NOMO-1 treated with DMSO at 0.1 percent for 48 hours (cell line): ENCODE data around the gene UEVLD.

ENCODE experiments used
- DNase-seq: peaks from one replicate; lab custom pipeline; 2025; ENCODE audit not compliant: unreplicated experiment; lab: John Stamatoyannopoulos, UW

Gene UEVLD

DNA sequence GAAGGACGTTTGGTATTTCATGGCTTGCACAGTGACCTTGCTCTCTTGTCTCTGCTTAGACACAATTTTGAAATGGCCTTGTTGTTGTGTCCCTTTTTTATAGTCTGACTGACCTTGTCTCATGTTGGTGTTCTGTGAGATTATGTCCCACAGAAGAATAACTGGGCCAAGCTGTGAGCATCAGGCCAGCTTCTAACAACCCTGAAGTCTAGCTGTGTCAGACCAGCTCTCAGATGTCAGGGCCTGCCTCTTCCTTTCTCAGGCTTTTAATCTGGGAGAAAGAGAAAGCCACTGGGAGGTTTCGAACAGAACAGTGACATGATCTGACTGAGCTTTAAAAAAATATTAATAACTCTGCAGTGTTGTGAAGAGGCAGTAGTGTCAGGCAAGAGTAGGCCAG lies 2.0 kb upstream of the UEVLD start:
- DNase-seq: no peak

DNA sequence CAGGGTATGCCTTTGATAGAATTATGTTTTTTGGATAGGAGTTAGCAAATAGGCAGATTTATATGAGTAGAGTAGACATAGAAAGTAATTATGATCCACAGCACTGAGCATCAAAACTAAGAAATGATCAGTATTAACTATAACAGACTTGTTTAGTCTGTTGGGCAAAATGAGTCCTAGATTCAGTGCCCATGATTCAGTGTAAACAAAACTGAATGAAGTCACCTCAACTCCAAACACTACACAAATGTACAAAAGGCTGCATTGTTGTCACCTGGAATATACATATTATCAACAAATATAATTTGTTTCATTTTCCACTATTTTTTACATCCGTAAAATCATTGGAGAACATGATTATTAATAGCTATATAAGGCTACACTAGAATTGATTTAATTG lies 6.7 kb downstream of the UEVLD start:
- DNase-seq: no peak

DNA sequence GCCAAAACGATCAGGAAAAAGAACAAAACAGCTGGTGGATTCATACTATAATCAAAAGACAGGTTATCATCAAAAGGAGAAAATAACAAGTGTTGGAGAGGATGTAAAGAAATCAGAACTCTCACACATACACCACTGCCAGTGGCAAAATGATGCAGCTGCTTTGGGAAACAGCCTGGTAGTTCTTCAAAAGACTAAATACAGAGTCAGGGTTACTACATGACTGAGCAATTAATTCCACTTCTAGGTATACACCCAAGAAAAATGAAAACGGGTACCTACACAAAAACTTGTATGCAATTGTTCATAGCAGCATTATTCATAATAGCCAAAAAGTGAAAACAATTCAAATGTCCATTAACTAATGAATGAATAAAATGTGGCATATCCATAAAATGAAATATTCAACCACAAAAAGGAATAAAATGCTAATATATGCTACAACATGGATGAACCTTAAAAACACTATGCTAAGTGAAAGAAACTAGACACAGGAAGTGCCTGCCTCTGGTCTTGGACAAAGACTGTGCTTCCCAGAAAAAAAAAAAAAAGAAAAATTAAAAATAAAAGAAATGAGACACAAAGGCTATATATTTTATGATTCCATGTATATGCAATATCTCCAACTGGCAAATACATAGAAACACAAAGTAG lies 8.3 kb downstream of the UEVLD start:
- DNase-seq: no peak

DNA sequence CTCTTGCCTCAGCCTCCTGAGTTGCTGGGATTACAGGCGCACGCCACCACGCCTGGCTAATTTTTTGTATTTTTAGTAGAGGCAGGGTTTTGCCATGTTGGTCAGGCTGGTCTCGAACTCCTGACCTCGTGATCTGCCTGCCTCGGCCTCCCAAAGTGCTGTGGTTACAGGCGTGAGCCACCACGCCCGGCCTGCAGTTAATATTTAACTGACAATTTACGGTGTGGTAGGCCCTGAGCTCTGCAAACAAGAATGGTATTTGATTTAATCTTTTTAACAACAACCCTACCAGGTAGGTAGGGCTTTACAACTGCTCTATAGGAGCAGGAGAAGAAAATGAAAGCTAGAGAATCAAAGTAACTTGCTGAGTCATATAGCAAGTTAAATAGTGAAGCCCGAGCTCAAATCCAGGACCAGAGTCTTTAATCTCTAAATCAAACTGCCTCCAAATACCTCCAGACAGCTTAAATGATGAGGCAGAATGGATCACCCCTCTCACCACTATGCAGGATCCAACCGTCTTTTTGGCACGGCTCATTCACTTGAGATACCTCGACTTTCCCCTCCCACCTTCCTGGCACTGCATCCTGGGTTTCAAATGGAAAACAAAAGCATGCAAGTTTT lies 9.4 kb downstream of the UEVLD start:
- DNase-seq: no peak

DNA sequence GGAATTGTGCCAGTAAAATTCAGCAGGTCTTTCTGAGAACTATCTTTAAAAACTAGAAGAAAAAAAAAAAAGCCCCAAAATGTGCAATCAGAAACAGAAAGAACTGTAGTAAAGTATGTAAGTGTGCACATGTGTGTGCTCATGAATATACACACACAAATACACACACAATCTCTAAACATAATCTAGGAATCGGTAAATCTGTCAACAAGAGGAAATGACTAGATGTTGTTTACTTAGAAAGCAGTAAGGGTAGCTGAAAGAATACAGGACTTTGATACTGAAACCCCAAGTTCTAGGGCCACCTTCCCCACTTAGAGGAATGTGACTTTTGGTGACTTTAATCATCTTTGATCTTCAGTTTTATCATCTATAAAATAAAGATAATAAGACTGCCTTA lies 13.2 kb downstream of the UEVLD start:
- no peak for DNase-seq

DNA sequence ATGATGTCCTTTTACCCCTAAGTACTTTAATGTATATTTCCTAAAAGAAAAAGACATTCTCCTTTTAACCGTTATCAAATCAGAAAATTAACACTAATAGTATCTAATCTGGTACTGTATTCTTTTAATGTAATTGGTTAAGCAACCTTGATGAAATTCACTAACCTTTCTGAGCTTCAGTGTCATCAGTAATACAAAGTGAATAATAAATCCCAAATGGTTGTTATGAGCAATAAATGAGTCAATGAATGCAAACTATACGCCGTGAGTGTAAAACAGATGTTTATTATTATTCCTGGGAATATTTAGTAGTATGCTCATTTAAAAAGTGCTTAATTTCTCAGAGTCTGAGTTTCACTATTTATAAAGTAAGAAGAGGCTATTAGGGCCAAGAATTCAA lies 21.5 kb downstream of the UEVLD start:
- DNase-seq: no peak

DNA sequence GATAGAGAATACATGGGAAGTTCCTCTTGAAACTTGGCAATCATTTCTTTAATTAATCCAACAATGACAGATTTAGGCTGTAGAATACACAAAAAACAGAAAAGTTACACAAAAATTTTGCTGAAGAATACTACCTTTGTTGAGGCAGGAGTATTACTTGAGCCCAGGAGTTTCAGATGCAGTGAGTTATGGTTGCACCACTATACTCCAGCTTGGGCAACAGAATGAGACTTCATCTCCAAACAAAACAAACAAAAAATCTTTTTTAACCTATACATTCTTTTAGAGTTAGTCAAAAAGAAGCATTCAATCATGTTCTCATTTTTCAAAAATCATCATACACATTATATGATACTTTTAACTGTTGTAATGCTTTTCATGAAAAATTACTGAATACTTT lies 22.1 kb downstream of the UEVLD start:
- no peak for DNase-seq

DNA sequence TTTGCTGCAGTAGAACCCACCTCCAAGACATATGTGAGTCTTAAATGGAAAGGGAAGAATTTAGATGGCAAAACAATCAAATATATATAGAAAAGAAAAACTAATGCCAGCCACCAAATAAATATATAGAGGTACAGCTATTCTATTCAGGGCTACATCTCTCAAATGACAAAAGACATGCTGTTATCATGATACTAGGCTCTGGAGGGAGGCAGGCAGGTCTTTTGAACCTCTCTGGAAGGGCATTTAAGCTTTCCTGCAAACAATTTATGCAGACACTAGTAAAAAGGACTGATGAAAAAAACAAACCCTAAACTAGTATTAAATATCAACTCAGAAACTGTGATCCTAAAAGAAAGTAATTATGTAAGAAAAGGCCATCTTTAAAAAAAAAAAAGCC lies 24.4 kb downstream of the UEVLD start:
- no peak for DNase-seq

DNA sequence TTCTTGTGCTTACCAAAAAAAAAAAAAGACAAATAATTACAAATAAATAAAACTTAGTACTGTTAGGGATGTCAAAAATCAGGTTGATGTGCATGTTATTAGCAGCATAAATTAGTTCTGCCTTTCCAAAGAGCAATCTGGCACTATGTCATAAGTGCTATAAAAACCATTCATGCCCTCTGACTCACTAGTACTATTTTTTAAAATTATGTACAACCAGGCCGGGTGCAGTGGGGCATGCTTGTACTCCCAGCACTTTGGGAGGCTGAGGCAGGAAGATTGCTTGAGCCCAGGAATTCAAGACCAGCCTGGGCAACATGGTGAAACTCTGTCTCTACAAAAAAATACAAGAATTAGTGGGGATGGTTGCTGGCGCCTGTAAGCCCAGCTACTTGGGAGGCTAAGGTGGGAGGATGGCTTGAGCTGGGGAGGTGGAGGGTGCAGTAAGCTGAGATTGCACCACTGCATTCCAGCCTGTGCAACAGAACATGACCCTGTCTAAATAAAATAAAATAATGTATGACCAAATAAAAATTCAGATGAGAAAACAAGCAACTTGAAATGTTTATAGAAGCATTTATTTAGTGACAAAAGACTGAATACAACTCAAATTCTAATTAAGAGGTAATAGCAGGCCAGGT lies 25.3 kb downstream of the UEVLD start:
- DNase-seq: no peak

DNA sequence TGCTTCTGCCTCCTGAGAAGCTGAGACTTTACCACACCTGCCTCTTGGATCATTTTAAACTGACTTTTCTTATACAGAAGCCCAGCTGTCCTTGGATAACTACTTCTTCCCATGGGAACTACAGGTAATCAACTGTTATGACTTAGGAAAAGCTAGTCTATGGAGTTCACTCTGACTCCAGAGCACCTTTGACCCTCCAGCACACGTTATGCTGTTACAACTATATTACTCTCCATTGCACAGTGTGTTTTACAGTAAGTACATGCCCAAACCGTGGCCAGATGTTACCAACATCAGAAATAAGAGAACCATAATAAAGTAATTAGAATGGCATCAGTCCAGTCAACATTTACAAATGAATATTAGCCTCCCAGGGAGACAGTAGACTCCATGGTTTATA lies 40.5 kb downstream of the UEVLD start:
- DNase-seq: no peak

DNA sequence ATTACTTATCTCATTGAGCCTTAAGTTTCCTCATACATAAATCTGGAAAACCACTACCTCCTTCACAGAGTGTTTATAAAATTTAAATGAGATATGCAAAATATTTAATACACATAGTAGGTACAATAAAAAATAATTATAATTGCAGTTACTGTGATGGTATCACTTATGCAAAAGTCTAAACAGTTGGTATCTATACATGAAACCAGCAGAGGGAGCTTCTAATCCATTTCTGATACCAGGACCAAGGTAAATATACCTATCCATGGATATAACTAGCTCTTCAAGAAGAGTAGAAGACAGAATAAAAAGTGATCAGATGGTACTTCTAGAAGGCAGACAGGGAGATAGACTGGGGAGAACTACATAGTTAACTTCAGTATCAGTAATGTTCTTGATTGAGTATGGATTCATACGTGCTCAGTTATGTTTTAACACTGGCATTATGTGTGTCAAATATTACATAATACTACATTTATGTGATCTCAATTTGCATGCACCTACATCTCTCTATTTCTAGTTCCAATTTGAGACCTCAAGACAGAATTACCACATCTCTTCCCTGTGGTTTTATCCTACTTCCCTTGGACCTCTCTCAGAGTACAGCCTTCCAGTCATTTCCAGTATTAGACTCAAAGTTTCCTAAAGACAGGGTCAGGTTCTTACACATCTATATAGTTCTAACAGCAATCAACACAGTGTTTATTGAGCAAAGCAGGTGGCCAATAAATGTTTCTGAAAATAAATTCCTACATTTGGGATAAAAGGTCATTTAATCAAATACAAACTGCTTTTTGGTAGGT lies 48.1 kb downstream of the UEVLD start:
- DNase-seq: peak; percentile 24

DNA sequence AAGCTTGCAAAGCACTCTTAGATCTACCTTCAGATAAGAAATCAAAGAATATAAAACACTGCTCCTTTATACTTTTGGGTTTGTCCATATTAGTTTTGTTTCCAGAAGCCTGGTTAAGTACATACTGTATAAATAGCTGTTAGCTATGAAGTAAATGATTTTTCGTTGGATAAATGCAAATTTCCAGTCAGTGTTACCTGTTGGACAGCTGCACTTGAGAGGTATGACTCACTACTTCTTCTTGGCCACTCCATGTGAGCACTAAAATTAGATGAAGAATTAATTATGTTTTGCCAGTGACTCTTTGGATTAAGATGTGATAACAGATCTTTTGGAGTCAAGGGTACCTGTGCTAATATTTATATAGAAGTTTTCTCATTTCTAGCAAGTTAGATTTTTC lies 52.3 kb downstream of the UEVLD start:
- DNase-seq: no peak

DNA sequence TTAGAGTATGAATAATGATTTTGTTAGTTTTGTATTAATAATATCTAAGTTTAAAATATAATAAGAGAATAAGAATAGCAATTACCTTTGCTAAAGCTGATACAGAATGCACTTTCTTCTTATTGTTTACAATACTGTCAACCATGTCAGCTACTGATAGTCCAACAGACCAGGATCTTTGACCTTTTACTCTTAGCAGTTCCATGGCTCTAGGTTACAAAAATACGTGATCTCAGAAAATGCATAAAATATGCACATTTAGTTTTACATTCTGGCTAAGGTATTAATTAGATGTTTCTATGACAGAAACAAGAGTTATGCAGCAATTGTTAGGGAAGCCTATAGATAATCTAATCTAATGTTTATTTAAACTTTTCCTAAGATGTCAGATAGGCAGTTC lies 54.3 kb downstream of the UEVLD start:
- DNase-seq: no peak

DNA sequence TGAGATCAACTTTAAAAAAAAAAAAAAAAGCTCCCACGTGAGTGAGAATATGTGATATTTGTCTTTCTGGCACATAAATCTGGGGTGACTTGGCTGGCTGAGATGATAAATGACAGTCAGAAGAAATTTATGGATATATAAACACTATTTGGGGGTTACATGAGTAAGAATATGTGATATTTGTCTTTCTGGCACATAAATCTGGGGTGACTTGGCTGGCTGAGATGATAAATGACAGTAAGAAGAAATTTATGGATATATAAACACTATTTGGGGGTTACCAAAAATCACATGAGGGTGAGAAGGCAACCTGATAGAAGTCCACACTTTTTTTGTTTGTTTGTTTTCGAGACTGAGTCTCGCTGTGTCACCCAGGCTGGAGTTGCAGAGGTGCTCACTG lies 55.2 kb downstream of the UEVLD start:
- DNase-seq: no peak

DNA sequence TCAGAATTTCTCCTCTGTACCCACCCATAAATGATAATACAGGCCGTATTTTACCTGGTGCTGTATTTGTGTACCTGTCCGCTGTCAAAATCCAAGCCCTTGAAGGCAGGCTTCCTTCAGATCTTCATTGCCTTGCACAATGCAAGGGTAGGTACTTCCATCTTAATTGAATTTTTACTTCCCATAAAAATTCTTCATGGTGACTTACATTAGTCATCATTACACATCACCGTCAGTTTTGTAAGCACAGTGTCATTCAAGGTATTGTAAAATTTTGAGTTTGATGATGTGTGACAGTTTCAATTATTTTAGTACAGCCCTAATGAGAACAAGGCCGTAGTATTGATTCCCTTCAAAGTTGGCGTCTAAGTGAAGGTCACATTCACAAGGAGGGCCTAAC lies 61.0 kb downstream of the UEVLD start:
- DNase-seq: peak; percentile 74

DNA sequence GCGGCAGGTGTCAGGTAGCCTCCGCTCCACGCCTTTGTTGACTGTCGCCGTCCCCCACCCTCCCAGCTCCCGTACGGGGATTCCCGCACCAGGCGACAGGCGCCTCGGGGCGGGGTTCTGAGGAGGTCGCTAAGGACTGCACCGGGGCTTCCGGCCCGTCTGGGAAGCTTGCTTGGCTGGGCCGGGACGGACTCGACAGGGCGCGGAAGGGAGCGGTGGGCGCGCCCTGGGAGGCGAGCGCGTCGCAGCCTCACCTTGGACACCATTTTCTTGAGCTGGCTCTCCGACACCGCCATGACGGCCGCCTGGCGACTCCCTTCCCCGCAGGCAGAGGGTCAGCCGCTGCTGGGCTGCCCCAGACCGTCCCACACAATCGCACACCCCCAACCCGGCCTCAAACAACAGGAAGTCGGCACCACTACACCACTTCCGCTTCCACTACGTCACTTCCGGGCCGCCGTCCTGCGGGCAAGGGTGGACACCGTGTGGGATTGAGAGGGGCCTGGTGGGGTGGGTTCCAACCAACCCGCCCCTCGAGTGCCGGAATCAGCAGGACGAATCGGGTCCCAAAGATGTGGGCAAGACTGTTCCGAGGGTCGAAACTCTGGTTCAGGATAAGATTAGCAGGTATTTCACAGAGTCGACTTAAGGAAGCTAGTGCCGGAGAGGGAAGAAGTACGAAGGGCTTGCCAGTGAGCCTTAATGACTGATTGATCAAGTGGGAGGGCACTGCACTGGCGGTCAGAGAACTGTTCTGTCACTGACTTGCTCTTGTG lies 61.8 kb downstream of the UEVLD start, which contains the start of gene TSG101:
TSS of gene TSG101 (minus strand) at position 422 of the 776 bp plus-strand sequence. CDS start at position 296, 126 bp downstream.
- peak; percentile 92 for DNase-seq

DNA sequence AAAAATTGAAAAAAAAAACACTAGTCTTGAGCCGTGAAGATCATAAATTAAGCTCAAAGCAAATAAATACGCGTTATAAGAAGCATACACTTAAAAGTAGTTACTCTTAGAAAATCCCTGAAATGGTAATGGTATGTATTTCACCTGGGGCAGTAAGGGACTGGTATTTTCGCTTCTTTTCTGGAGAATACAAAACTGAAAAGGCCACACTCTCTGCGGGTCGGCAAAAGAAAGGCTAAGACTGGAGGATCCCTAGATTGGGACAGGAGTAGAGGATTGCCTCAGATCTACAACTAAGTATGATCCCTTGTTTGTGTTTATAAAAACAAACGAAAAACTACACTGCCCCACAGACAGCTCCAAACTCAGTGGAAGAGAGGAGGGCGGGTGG lies 62.4 kb downstream of the UEVLD start:
- peak; percentile 16 for DNase-seq

DNA sequence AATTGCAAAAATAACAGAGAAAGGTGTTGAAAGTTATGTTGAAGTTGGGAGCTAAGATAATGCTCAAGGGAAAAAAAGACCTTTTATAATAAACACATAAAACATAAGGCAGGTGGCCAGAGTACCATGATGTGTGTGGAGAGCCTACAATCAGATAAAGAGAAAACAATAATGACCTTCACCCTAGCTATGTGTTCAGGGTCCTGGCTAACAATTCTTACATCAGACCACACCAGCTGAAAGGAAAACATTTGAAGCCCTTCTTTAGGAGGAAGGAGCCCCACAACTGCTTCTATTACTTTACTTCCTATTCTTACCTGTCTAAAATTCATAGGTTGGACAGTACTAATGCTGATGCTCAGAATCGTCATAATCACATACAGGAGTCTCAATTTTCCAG lies 64.3 kb downstream of the UEVLD start:
- no peak for DNase-seq

DNA sequence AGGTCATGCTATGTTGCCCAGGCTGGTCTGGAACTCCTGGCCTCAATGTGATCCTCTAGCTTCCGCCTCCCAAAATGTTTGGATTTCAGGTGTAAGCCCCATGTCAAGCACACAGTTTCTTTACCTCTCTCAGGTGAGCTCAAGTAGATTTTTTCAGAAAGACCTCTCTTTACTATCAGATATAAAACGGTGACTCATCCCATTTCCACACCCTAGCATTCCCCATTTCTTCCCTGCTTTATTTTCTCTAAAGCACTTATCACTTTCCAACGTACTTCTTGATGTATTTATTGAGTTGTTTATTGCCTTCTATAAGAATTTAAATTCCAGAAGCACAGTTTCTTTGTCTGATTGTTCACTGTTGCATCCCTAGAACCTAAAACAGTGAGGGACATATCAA lies 65.5 kb downstream of the UEVLD start:
- no peak for DNase-seq

DNA sequence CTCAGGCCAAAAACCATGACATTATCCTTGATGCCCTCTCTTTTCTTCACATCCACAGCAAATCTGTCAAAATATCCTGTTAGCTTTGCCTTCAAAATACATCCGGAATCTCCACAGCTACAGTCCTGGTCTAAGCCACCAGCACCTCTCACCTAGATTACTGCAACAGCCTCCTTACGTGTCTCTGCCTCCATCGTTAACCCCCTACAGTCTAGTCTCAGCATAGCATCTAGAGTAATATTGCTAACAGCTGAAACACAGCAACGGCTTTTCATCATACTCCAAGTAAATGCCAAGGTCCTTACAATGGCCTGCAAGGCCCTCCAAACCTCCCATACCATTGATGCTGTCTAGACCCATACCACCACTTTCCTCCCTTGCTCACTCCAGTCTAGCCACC lies 66.1 kb downstream of the UEVLD start:
- no peak for DNase-seq

DNA sequence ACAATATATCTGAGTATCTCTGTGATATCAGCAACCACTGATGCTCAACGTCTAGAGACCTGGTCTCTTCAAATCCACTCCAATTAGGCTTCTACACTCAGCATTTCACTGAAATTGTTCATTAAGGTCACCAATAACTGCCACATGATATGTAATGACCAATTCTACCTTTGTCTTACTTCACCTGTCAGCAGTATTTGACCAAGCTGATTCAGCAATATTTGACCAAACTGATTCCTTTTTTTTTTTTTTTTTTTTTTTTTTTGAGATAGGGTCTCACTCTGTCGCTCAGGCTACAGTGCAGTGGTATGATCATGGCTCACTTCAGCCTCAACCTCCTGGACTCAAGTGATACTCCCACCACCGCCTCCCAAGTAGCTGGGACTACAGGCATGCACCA lies 67.4 kb downstream of the UEVLD start:
- DNase-seq: no peak
